Parathyroid adenoma (tissue), 2 donors: ENCODE data around the gene MRPL22.

Experiments
- H2AFZ ChIP-seq: fragments of 300-600 bp; sonication (generic); one replicate; pipeline ENCODE4 v1.7.0; 2017; ENCODE audit warnings: antibody characterized with exemption, mild to moderate bottlenecking
- H3K27ac ChIP-seq: fragments of 300-600 bp; sonication (generic); one replicate; pipeline ENCODE4 v1.7.0; 2017
- H3K27me3 ChIP-seq: fragments of 300-600 bp; sonication (generic); one replicate; pipeline ENCODE4 v1.7.0; 2017; ENCODE audit warnings: low read length; ENCODE audit not compliant: control insufficient read depth, insufficient read depth
- H3K36me3 ChIP-seq: fragments of 300-600 bp; sonication (generic); one replicate; pipeline ENCODE4 v1.7.0; 2017; ENCODE audit warnings: low read length; ENCODE audit not compliant: control insufficient read depth, insufficient read depth
- H3K4me1 ChIP-seq: fragments of 300-600 bp; sonication (generic); one replicate; pipeline ENCODE4 v1.7.0; 2017; ENCODE audit warnings: control low read depth
- H3K4me2 ChIP-seq: fragments of 300-600 bp; sonication (generic); one replicate; pipeline ENCODE4 v1.7.0; 2017; ENCODE audit warnings: low read length
- H3K4me3 ChIP-seq: fragments of 300-600 bp; sonication (generic); one replicate; pipeline ENCODE4 v1.7.0; 2017; ENCODE audit warnings: low read depth, low read length
- H3K79me2 ChIP-seq: fragments of 300-600 bp; sonication (generic); one replicate; pipeline ENCODE4 v1.7.0; 2017; ENCODE audit warnings: control low read depth
- H3K9ac ChIP-seq: fragments of 300-600 bp; sonication (generic); one replicate; pipeline ENCODE4 v1.7.0; 2017; ENCODE audit warnings: mild to moderate bottlenecking
- H3K9me3 ChIP-seq: fragments of 300-600 bp; sonication (generic); one replicate; pipeline ENCODE4 v1.7.0; 2017; ENCODE audit warnings: low read length; ENCODE audit not compliant: control insufficient read depth
- TF ChIP-seq, protein P1 (sequence below): fragments of 300-600 bp; sonication (generic); IDR thresholded peaks from one replicate; pipeline ENCODE4 v1.7.0; 2017; ENCODE audit warnings: antibody characterized with exemption, mild to moderate bottlenecking
- donor health status: primary hyperparathyroidism.

The MRPL22 gene

DNA sequence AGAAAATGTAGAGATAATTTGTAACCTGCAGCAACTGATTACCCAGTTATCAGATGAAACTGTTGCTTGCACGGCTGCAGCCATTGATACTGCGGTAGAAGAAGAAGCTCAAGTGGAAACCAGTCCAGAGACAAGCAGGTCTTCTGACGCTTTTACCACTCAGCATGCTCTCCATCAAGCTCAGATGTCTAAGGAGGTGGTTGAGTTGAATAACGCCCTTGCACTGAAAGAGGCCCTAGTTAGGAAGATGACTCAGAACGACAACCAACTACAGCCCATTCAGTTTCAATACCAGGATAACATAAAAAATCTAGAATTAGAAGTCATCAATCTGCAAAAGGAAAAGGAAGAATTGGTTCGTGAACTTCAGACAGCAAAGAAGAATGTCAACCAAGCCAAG is 74.4 kb downstream of the MRPL22 start:
- H3K4me3 ChIP-seq, result no peak overlapping the region
- H3K4me2 ChIP-seq, result no peak overlapping the region
- no peak overlapping the region for H3K9ac ChIP-seq
- H2AFZ ChIP-seq, result no peak overlapping the region
- no peaks in the 10 kb centered on the region for H3K4me1 ChIP-seq
- no peak overlapping the region for H3K27ac ChIP-seq
- no peaks in the 10 kb centered on the region for H3K36me3 ChIP-seq
- H3K9me3 ChIP-seq, result no peaks in the 10 kb centered on the region
- H3K27me3 ChIP-seq, result no peaks in the 10 kb centered on the region
- TF ChIP-seq, protein P1, sequence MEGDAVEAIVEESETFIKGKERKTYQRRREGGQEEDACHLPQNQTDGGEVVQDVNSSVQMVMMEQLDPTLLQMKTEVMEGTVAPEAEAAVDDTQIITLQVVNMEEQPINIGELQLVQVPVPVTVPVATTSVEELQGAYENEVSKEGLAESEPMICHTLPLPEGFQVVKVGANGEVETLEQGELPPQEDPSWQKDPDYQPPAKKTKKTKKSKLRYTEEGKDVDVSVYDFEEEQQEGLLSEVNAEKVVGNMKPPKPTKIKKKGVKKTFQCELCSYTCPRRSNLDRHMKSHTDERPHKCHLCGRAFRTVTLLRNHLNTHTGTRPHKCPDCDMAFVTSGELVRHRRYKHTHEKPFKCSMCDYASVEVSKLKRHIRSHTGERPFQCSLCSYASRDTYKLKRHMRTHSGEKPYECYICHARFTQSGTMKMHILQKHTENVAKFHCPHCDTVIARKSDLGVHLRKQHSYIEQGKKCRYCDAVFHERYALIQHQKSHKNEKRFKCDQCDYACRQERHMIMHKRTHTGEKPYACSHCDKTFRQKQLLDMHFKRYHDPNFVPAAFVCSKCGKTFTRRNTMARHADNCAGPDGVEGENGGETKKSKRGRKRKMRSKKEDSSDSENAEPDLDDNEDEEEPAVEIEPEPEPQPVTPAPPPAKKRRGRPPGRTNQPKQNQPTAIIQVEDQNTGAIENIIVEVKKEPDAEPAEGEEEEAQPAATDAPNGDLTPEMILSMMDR, result no peak
- no peaks in the 10 kb centered on the region for H3K79me2 ChIP-seq

DNA sequence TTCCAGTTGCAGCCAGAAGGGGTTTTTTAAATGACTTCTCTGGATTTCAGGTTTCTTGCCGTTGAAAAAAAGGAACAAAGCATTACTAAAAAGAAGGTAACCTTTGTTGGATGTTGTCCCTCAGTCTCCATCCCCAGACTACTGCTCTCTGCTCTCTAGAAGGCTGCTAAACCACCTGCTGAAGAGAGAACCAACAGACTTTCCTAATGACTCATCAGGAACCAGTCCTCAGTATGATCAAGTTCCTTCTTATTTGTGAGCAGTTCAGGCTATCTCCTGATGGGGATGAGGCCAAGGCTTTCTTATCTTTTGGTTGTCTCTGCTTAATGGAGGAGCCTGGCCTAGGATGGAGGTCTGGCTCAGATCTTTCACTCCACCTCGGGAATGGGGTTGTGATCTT is 76.7 kb downstream of the MRPL22 start:
- Histone ChIP-seq H3K4me1 (no peaks in the 10 kb centered on the region), H3K27ac (no peak overlapping the region), H3K27me3 (no peaks in the 10 kb centered on the region), H3K9me3 (no peaks in the 10 kb centered on the region), H2AFZ (no peak overlapping the region), H3K79me2 (no peaks in the 10 kb centered on the region), H3K9ac (no peak overlapping the region), H3K4me3 (no peak overlapping the region), H3K4me2 (no peak overlapping the region), H3K36me3 (no peaks in the 10 kb centered on the region)
- TF ChIP-seq, protein P1, result no peak
